ENCODE data around the gene TRAF2. TPM values are rescaled to one million over a fixed set of nuclear protein-coding genes. Genes with fewer than 3 reads are reported as not detected.
A peak's percentile ranks its signal among the peaks of the same experiment; 100 is the strongest.

TRAF2 gene
- total RNA-seq, 2 experiments from 2014 or later = 10.6 to 11.6 TPM

- ATAC-seq (ENCODE audit: poor library complexity) (no peak), DNase-seq (peak in 1 of 14 experiments; percentile 5)
- ChIA-PET CTCF (no interaction called here), POLR2A (interaction anchor here (1.0 to 2.3 kb wide), 3 partner anchors 8 to 84 kb away, joined by 3 to 9 read pairs (median 4); partner anchors contain the start of gene PAXX)
- Mint-ChIP-seq H3K27ac (peak within 1 kb of the TSS; percentile 86), H3K4me3 (no peak within 1 kb of the TSS), H3K4me1 (ENCODE audit: low read depth) (peaks cover 5% of the 10 kb centered on the region), H3K9me3 (peaks cover 2% of the 10 kb centered on the region), H3K36me3 (ENCODE audit: low read depth) (no peaks in the 10 kb centered on the region), H3K27me3 (no peaks in the 10 kb centered on the region)
- H3K36me3 ChIP-seq (ENCODE audit: insufficient read depth, low read length) = no peaks in the 10 kb centered on the region
- peaks cover 31% of the 10 kb centered on the region for H3K4me1 ChIP-seq (ENCODE audit: insufficient read depth, low read length)
- no peak for TF ChIP-seq CTCF (IDR thresholded peaks at IDR 0.05)
- intact Hi-C loops (cut with DNase I, micrococcal nuclease) = loop anchor here in 1 of 2 experiments (2.0 to 10.0 kb wide), 3 partner anchors 41 to 827 kb away; partner anchors contain the start of genes ABCA2 and PAXX
- H3K9me3 ChIP-seq (ENCODE audit: control insufficient read depth in 1 of 2, insufficient read depth in 1 of 2, low read length in 2 of 2) = no peaks in the 10 kb centered on the region
- H3K27ac ChIP-seq (ENCODE audit: low read depth in 1 of 2, low read length in 2 of 2) = no peak within 1 kb of the TSS
- no peaks in the 10 kb centered on the region for H3K27me3 ChIP-seq (ENCODE audit: control insufficient read depth in 1 of 2, insufficient read depth in 2 of 2, low read length in 2 of 2)
- H3K4me3 ChIP-seq (ENCODE audit: low read length) = no peak within 1 kb of the TSS
Observed at GRCh38 chr9:136951541-136952320, 65.4 kb downstream of the TRAF2 start, which contains the start of gene LCN12. TSS of gene LCN12 (plus strand) at chr9:136952273. CDS start at chr9:136952328, 55 bp downstream.

DNA sequence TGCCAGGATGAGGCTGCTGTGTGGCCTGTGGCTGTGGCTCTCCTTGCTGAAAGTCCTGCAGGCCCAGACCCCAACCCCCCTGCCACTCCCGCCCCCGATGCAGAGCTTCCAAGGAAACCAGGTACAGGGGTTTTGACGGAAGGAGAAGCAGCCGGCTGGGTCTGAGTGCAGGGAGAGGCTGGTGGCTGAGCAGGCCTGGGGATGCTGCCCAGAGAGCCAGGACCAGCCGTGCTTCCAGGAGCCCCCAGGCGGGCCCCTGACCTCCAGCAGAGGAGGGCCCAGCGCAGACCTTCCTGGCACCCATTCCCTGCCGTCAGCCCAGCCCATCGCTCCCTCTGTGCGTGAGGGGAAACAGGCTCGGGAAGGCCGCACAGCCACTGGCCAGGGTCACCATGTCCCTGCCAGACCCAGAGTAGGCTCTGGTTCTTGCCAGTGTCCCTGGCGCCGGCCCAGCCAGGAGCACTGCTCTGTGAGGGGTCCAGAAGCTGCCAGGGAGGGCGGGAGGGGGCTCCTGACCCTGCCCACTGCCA lies 66.1 kb downstream of the TRAF2 start:
- H3K27ac ChIP-seq (ENCODE audit: low read depth in 1 of 2, low read length in 2 of 2) = no peak overlapping the region
- no peak for ATAC-seq (ENCODE audit: poor library complexity)
- no peaks in the 10 kb centered on the region for H3K27me3 Mint-ChIP-seq
- intact Hi-C loops (cut with DNase I, micrococcal nuclease) = loop anchor here in 1 of 2 experiments (10.0 kb wide), 1 partner anchor 828 kb away; no protein-coding TSS in a partner anchor
- H3K4me1 Mint-ChIP-seq (ENCODE audit: low read depth) = peaks cover 5% of the 10 kb centered on the region
- no peak overlapping the region for H3K27ac Mint-ChIP-seq
- no peaks in the 10 kb centered on the region for H3K27me3 ChIP-seq (ENCODE audit: control insufficient read depth in 1 of 2, insufficient read depth in 2 of 2, low read length in 2 of 2)
- H3K36me3 Mint-ChIP-seq (ENCODE audit: low read depth) = no peaks in the 10 kb centered on the region
- peaks cover 31% of the 10 kb centered on the region for H3K4me1 ChIP-seq (ENCODE audit: insufficient read depth, low read length)
- H3K9me3 ChIP-seq (ENCODE audit: control insufficient read depth in 1 of 2, insufficient read depth in 1 of 2, low read length in 2 of 2) = no peaks in the 10 kb centered on the region
- ChIA-PET CTCF (interaction anchor here (1.5 kb wide), 1 partner anchor 110 kb away, joined by 3 read pairs; the partner anchor contains the start of gene AJM1), POLR2A (interaction anchor here (1.1 kb wide), 1 partner anchor 83 kb away, joined by 3 read pairs; no protein-coding TSS in a partner anchor)
- no peaks in the 10 kb centered on the region for H3K36me3 ChIP-seq (ENCODE audit: insufficient read depth, low read length)
- H3K4me3 Mint-ChIP-seq = no peak overlapping the region
- TF ChIP-seq CTCF (IDR thresholded peaks at IDR 0.05) = no peak
- peaks cover 2% of the 10 kb centered on the region for H3K9me3 Mint-ChIP-seq
- no peak for DNase-seq
- no peak overlapping the region for H3K4me3 ChIP-seq (ENCODE audit: low read length)

DNA sequence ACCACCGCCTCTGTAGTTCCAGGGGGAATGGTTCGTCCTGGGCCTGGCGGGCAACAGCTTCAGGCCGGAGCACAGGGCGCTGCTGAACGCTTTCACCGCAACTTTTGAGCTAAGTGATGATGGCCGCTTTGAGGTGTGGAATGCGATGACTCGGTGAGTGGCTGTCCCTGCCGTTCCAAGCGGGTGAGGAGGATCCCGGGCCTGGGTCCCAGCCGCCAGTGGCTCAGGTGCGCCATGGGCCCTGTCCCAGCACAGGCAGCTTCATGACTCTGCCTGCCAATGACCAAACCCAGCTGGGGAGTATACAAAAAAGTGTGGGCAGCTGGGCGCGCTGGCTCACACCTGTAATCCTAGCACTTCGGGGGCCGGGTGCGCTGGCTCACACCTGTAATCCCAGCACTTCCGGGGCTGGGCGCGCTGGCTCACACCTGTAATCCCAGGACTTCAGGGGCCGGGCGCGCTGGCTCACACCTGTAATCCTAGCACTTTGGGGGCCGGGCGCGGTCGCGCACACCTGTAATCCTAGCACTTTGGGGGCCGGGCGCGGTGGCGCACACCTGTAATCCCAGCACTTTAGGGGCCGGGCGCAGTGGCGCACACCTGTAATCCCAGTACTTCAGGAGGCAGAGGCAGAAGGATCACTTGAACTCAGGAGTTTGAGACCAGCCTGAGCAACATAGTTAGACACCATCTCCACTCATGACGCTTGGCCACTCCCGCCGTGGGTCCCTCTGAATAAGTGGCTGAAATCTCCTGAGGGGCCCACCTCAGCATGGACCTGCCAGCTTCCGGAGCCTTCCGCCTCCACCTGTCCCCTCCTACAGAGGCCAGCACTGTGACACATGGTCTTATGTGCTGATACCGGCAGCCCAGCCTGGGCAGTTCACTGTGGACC lies 66.8 kb downstream of the TRAF2 start:
- Histone ChIP-seq H3K27me3 (ENCODE audit: control insufficient read depth in 1 of 2, insufficient read depth in 2 of 2, low read length in 2 of 2) (no peaks in the 10 kb centered on the region), H3K4me1 (ENCODE audit: insufficient read depth, low read length) (peaks cover 30% of the 10 kb centered on the region), H3K27ac (ENCODE audit: low read depth in 1 of 2, low read length in 2 of 2) (no peak overlapping the region), H3K9me3 (ENCODE audit: control insufficient read depth in 1 of 2, insufficient read depth in 1 of 2, low read length in 2 of 2) (no peaks in the 10 kb centered on the region), H3K4me3 (ENCODE audit: low read length) (no peak overlapping the region), H3K36me3 (ENCODE audit: insufficient read depth, low read length) (no peaks in the 10 kb centered on the region)
- Mint-ChIP-seq H3K27me3 (no peaks in the 10 kb centered on the region), H3K36me3 (ENCODE audit: low read depth) (no peaks in the 10 kb centered on the region), H3K4me1 (ENCODE audit: low read depth) (peaks cover 5% of the 10 kb centered on the region), H3K9me3 (peaks cover 2% of the 10 kb centered on the region), H3K27ac (no peak overlapping the region), H3K4me3 (no peak overlapping the region)
- DNase-seq (no peak), ATAC-seq (ENCODE audit: poor library complexity) (no peak)
- intact Hi-C loops (cut with DNase I, micrococcal nuclease) = loop anchor here in 1 of 2 experiments (10.0 kb wide), 1 partner anchor 828 kb away; no protein-coding TSS in a partner anchor
- TF ChIP-seq CTCF (IDR thresholded peaks at IDR 0.05) = no peak
- ChIA-PET POLR2A (interaction anchor here (1.1 kb wide), 1 partner anchor 82 kb away, joined by 3 read pairs; no protein-coding TSS in a partner anchor), CTCF (interaction anchor here (1.5 kb wide), 1 partner anchor 111 kb away, joined by 3 read pairs; the partner anchor contains the start of gene AJM1)

All from CD4-positive, alpha-beta T cell (primary cell).